Ovary (tissue), 9 donors: ENCODE measurements around the gene RASGEF1C. TPM values are rescaled to one million over a fixed set of nuclear protein-coding genes. Genes with fewer than 3 reads are reported as not detected.

Experiments used
- DNase-seq, 5 donors: peaks; one replicate each; pipeline ENCODE4 v3.0.0-alpha.2; 2019 to 2020
- H3K27ac ChIP-seq, 2 donors: fragments of 200-600 bp; one replicate each; pipeline versions ENCODE4 v1.5.1 to v1.8.0; 2019 to 2022
- H3K27me3 ChIP-seq: fragments of 200-600 bp; one replicate; pipeline ENCODE4 v1.8.0; 2022
- H3K36me3 ChIP-seq: fragments of 200-600 bp; sonication (generic); one replicate; pipeline ENCODE4 v1.5.1; 2019
- H3K4me1 ChIP-seq: one replicate; pipeline ENCODE4 v1.8.1; 2013; ENCODE audit warnings: mild to moderate bottlenecking, moderate library complexity; ENCODE audit not compliant: insufficient read depth
- H3K4me3 ChIP-seq: fragments of 200-600 bp; sonication (generic); one replicate; pipeline ENCODE4 v1.5.1; 2017
- H3K9me3 ChIP-seq, 2 donors: fragments of 200-600 bp in 1 of 2; sonication (generic) in 1 of 2; one replicate each; pipeline versions ENCODE4 v1.5.1 to v1.8.1; 2013 to 2019; ENCODE audit warnings: mild to moderate bottlenecking in 1 of 2, moderate library complexity in 1 of 2
- CTCF ChIP-seq, 3 donors: fragments of 450-650 bp in 2 of 3; fragments of 200-600 bp in 1 of 3; IDR thresholded peaks; one replicate each; pipeline versions ENCODE4 v1.5.1 to v1.8.0; 2016 to 2022; ENCODE audit warnings: antibody characterized with exemption in 3 of 3, mild to moderate bottlenecking in 1 of 3
- EP300 ChIP-seq: sonication (generic); formaldehyde crosslinking; IDR thresholded peaks from one replicate; pipeline ENCODE4 v1.6.1; 2017; ENCODE audit warnings: antibody characterized with exemption
- POLR2A ChIP-seq: fragments of 450-650 bp; IDR thresholded peaks from one replicate; pipeline ENCODE4 v1.6.1; 2017; ENCODE audit warnings: antibody characterized with exemption, mild to moderate bottlenecking, moderate library complexity
- WGBS, 3 donors: extraction: QIAGEN DNeasy Blood & Tissue Kit in 1 of 3; methylation state at CpG; one replicate each; pipeline versions ENCODE4 v1.1.5 to v1.1.7; 2013 to 2017; 5-methylcytosine and 5-hydroxymethylcytosine counted together
- intact Hi-C, 4 donors: fragments of 100-400 bp; cut with DNase I; formaldehyde crosslinking; loops; one replicate each; pipeline versions ENCODE4 v1.11.0 to v1.15.1; 2022 to 2023
- polyA plus RNA-seq, 2 donors: library from polyadenylated mRNA; stranded (reverse); fragments of 200-250 nt in 1 of 2; fragments of 350-450 nt in 1 of 2; fragmentation: Illumina TruSeq in 1 of 2; extraction: RNeasy Lipid Tissue Mini Kit (QIAGEN cat#74804) in 1 of 2; gene quantifications; one replicate each; pipeline ENCODE4 v1.2.3, GENCODE V29; 2013 to 2014
- total RNA-seq, 7 donors: library from RNA; depleted of rRNA in 2 of 7; stranded (reverse); fragments of >200 nt in 2 of 7; fragmentation: NEBNext Ultra II Directional in 3 of 7; extraction: Animal tissue kit (Norgen Biotek cat#: 25700) in 3 of 7; gene quantifications; one replicate each; pipeline versions ENCODE4 v1.1.0 to v1.2.4, GENCODE V29; 2016 to 2023
- donor health status: DM: no; HTN: no; CAD: no; lungs with moderate emphysema.
- donor health status: DM: no; HTN: no; CAD: no.
- donor health status: Bipolar disorder and iron deficiency.
- donor health status: DM: yes; HTN: yes; CAD: no.
- donor health status: DM: no; HTN: no; CAD: no.
- donor health status: DM: yes; HTN: yes; CAD: no.

The RASGEF1C gene
- total and polyA plus RNA-seq, 9 donors, result 0.13 to 0.97 (median 0.38) TPM; not detected in 2

DNA sequence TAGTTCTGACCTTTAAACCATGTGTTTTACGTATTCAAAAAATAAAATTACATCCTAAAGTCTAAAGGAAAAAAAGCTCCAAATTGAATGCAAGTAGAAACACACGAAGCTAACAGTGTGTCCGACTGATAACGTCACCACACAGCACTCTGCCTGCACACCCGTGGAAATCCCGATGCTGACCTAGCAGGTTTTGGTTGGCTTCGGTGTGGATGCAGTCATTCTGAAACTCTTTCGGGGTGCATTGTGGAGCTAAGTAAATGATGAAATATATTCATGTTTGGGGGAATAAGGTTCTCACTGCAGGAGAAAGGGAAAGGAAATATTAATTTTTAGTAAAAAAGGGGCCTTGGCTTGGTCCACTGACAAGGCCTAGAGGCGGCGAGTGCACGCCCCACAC, 2.0 kb downstream of the RASGEF1C start:
- intact Hi-C loops, result loop anchor here in 1 of 4 donors (5.0 kb wide), 1 partner anchor 80 kb away; no protein-coding TSS in a partner anchor
- peaks cover 1% of the 10 kb centered on the region for H3K4me1 ChIP-seq
- 77 to 86% (median 83%) methylated on average over 11 of the region's 11 CpGs for WGBS, 3 donors
- H3K27ac ChIP-seq, result no peak overlapping the region
- H3K9me3 ChIP-seq, result no peaks in the 10 kb centered on the region
- H3K36me3 ChIP-seq, result no peaks in the 10 kb centered on the region
- no peaks in the 10 kb centered on the region for H3K27me3 ChIP-seq
- DNase-seq, result no peak
- TF ChIP-seq EP300 (no peak), CTCF (IDR thresholded peaks at IDR 0.05) (no peak), POLR2A (no peak)
- no peak overlapping the region for H3K4me3 ChIP-seq

GRCh38 chr5:180205916-180206315, 3.1 kb downstream of the RASGEF1C start:
- Histone ChIP-seq H3K36me3 (no peaks in the 10 kb centered on the region), H3K27ac (no peak overlapping the region), H3K27me3 (no peaks in the 10 kb centered on the region), H3K4me3 (no peak overlapping the region), H3K9me3 (no peaks in the 10 kb centered on the region), H3K4me1 (peaks cover 1% of the 10 kb centered on the region)
- TF ChIP-seq CTCF (IDR thresholded peaks at IDR 0.05) (no peak), EP300 (no peak), POLR2A (no peak)
- 70 to 90% (median 75%) methylated on average over 1 of the region's 1 CpG for WGBS, 3 donors
- intact Hi-C loops, result loop anchor here in 1 of 4 donors (5.0 kb wide), 1 partner anchor 79 kb away; no protein-coding TSS in a partner anchor
- no peak for DNase-seq

GRCh38 chr5:180204276-180204819, 4.7 kb downstream of the RASGEF1C start:
- 74 to 89% (median 79%) methylated on average over 1 of the region's 1 CpG for WGBS, 3 donors
- intact Hi-C loops, result no loop called here

DNA sequence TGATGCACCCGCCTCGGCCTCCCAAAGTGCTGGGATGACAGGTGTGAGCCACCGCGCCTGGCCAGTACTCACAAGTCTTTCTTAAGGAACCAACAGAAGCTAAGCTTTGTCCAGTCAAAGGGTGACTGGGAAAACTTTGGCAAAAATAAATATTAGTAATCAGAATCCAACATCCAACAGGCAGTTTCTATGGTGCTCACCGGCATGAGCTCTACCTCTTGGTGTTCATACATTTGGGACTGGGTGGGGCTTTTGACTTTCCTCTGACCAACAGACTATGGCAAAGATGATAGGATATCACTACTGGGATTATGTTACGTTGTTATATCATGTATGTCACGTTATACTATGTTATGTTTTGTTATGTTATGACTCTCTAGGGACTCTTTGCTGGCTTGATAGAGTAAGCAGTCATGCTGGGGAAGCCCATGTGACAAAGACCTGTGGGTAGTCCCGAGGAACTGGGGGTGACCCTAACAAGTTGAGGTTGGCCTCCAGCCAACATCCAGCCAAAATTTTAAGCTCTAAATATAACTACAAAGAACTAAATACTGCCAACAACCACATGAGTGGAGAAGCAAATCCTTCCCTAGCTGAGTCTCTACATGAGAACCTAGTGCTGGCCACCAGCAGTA, 6.0 kb downstream of the RASGEF1C start:
- Histone ChIP-seq H3K27ac (no peak overlapping the region), H3K9me3 (no peaks in the 10 kb centered on the region), H3K27me3 (no peaks in the 10 kb centered on the region), H3K4me3 (no peak overlapping the region), H3K36me3 (no peaks in the 10 kb centered on the region), H3K4me1 (no peaks in the 10 kb centered on the region)
- intact Hi-C loops, result no loop called here
- TF ChIP-seq POLR2A (no peak), EP300 (no peak), CTCF (IDR thresholded peaks at IDR 0.05) (no peak)
- 74 to 76% (median 75%) methylated on average over 8 of the region's 8 CpGs for WGBS, 3 donors
- no peak for DNase-seq

More at GRCh38 chr5:180204276-180204819, 4.7 kb downstream of the RASGEF1C start:
- Histone ChIP-seq H3K9me3 (no peaks in the 10 kb centered on the region), H3K36me3 (no peaks in the 10 kb centered on the region), H3K27me3 (no peaks in the 10 kb centered on the region), H3K27ac (no peak overlapping the region), H3K4me3 (no peak overlapping the region), H3K4me1 (peaks cover 1% of the 10 kb centered on the region)
- no peak for DNase-seq
- TF ChIP-seq POLR2A (no peak), EP300 (no peak), CTCF (IDR thresholded peaks at IDR 0.05) (no peak)
